ENCODE measurements around the gene POLR3G.
A peak's percentile ranks its signal among the peaks of the same experiment; 100 is the strongest.

POLR3G gene

DNA sequence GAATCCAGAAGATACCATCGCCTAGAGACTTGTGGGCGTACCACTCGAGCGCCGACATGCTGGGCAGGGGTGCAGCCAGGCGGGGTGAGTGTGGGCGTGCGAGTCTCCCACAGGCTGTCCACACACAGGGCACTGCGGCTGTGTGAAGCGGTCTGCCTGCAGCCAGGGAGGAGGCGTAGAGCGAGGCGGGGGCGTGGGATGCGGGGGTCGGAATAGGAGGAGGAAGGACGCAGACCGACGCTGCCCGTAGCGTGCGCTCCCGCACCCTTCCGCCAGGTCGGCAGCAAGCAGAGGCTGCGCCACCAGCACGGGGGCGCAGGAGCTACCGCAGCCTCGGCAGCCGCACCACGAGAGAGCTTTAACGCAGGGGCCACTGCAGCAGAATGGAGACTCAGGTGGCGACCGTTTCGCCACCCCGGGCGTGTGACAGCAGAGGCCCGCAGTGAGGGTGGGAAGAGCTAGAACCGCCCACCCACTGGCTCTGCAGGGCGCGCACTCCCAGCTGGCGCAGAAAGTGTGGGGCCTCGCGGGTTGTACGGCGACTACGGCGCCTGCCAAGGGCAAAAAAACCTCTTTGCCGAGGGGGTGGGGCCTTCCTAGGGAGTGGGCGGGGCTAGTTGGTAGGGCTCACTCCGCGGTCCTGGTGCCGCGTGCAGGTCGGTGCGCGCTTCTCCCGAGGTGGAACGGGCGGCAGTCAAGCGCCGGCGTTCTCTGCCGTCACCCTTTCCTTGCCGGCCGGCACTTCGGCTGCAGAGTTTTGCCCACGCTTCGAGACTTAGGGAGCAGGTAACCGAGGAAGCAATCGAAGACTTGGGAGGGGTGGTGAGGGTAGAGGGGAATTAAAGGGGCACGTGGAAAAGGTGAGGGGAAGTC lies at the start of gene POLR3G, which contains the start of gene MBLAC2:
TSS of gene POLR3G (plus strand) at position 630 of the 873 bp plus-strand sequence. CDS start 10,704 bp downstream, outside the sequence.
TSS of gene MBLAC2 (minus strand) at position 537 of the 873 bp plus-strand sequence. CDS start at position 58, 479 bp downstream.
- peak; percentile 93 for DNase-seq (ENCODE audit: low spot score)

- DNase-seq (ENCODE audit: low spot score): peak; percentile 55
Observed at GRCh38 chr5:90434116-90434714, 40.4 kb upstream of the POLR3G start.

DNA sequence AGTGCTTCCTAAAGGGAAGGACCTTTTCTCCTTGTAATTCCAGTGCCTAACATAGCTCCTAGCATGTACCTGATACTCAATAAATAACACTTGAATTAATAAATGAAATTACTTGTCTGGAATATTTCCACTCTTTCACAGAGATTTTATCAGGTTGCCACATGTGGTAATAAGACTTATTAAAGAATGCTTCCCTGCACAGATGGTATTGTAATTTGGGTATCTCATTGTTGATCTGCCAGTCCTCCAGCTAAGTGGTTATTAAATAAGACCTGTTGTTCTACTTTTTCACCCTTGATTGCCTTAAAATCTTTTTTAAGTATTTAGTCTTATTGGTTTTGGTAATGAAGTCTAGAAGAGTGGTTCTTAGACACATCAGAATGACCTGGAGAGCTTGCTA lies 37.0 kb upstream of the POLR3G start:
- no peak for DNase-seq (ENCODE audit: low spot score)

DNA sequence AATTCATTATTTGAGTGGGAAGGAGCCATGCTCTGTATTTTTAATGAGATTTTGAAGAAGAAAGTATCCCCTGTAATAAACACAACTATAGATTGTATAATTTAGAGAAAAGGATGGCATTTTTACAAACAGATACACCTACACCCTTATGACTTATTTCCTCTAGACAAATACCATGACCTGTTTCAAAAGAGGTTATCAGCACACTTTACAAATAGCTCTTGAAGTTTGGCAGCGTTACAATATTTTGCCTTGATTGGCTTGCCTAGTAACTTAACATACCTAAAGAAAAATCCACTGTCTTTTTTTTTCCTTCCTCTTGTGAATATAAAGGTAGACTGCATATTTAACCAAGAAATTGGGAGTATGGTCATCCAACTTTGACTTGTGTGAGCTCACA lies 36.6 kb upstream of the POLR3G start:
- DNase-seq (ENCODE audit: low spot score): no peak

- no peak for DNase-seq (ENCODE audit: low spot score)
Observed at GRCh38 chr5:90440644-90441043, 34.0 kb upstream of the POLR3G start.

- DNase-seq (ENCODE audit: low spot score): no peak
Observed at GRCh38 chr5:90446961-90447360, 27.7 kb upstream of the POLR3G start.

GRCh38 chr5:90461288-90461687 lies 13.4 kb upstream of the POLR3G start:
- no peak for DNase-seq (ENCODE audit: low spot score)

- DNase-seq (ENCODE audit: low spot score): no peak
Observed at GRCh38 chr5:90472783-90473395, 1.8 kb upstream of the POLR3G start.

DNA sequence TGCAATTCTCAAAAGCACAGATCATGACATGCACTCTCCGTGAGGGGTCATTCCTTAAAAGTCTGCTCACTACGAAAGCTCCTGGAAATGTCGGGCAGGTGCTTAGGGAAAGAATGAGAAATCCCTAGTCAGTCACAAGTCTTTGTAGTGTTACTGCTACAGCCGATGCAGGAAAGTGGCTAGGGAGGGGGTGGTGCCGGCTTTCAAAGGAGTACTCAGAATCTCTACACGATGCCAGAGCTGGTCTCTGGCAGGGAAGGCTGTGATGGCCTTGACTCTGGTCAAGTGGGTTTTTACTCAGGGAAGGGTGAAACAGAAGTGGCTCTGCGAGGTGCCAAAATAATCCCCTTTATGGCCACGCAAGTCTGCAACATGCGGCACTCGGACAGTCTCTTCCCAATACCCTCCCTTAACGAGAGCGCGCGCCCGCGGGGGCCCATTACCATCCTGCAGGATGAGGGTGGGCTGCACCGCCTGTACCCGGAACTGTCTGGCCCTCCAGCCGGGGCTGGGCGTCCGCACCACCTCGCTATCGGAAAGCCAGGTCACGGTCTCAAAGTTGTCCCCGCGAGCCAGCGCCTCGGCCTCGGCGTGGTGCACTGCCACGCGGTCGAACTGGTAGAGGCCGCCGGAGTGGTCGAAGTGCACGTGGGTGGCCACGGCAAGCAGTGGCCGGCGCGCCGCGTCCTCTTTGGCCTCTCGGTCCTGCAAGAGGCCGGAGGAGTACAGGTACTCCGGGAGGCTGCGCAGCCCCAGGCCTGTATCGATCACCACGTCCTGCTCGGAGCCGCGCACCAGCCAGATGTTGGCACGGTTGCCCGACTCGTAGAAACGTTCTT lies 1.0 kb upstream of the POLR3G start:
- DNase-seq (ENCODE audit: low spot score): no peak

- DNase-seq (ENCODE audit: low spot score): no peak
Observed at GRCh38 chr5:90475436-90475980, 844 bp downstream of the POLR3G start.

GRCh38 chr5:90476391-90476790 lies 1.7 kb downstream of the POLR3G start:
- DNase-seq (ENCODE audit: low spot score): no peak

GRCh38 chr5:90477073-90477472 lies 2.4 kb downstream of the POLR3G start:
- DNase-seq (ENCODE audit: low spot score): no peak

- DNase-seq (ENCODE audit: low spot score): no peak
Observed at GRCh38 chr5:90477621-90478215, 3.1 kb downstream of the POLR3G start.

GRCh38 chr5:90479611-90480385 lies 5.1 kb downstream of the POLR3G start:
- no peak for DNase-seq (ENCODE audit: low spot score)

DNA sequence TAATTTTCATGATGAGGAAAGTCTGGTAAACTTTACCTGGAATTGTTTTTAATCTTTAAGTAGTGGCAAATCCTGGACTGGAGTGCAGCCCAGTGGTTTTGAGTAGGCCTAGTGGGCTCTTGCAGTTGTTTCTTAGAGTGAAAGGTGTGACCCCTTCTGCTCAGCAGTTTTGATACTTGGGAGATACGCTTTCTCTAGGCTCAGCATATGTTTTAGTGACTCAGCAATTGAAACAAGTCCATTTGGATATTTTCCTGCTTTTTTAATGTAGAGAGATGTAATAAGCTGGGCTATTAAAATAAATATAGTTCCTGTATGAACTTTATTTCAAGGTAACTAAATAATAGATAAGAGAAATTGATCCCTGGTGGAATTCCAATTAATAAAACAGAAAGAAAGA lies 6.0 kb downstream of the POLR3G start:
- no peak for DNase-seq (ENCODE audit: low spot score)

DNA sequence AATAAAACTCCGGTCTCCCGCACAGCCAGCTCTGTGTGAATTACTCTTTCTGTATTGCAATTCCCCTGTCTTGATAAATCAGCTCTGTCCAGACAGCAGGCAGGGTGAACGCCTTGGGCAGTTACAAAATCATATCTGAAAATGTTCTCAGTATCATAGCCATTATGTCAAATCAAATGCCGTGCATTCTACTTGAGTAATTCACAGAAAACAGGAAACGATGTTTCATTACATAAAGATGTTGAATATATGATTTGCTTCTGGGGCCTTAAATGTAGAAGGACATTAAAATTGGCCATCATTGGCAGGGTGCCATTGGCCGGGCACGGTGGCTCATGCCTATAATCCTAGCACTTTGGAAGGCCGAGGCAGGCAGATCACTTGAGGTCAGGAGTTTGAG lies 8.5 kb downstream of the POLR3G start:
- DNase-seq (ENCODE audit: low spot score): no peak

DNA sequence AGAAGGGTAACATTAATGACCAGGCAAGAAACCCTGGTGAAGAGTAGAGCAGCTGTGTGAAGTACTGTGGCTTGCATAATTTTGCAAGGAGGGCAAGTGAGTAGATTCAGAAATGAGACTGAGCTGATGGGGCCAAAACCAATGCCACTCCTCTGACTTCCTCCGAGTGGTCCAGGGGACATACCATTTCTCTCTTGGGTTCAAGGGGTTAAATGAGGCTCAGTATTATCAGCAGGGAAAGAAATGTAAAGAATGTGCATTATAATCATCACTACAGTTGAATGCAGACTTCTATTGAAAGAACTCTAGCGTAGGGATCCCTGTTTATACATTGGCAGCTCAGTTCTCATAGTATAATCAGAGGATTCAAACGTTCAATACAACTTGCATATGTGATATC lies 9.9 kb downstream of the POLR3G start:
- DNase-seq (ENCODE audit: low spot score): no peak

DNA sequence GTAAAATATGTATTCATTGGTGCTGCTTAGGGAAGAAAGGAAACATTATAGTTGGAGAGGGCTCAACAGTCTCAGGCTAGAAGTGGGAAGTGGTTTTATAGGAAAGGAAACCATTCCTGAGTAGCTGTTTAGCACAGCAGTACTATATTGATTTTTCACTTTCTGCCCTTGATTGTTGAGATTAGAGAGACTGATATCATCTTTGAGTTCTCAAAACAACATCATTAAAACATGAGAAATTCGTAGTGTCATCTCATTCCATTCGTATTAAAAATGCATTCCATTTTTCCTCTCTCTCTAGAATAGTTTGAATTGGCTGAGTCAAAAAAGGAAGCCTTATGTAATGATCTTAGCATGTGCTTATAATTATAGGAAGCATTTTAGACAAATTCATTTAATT lies 14.1 kb downstream of the POLR3G start:
- DNase-seq (ENCODE audit: low spot score): no peak

DNA sequence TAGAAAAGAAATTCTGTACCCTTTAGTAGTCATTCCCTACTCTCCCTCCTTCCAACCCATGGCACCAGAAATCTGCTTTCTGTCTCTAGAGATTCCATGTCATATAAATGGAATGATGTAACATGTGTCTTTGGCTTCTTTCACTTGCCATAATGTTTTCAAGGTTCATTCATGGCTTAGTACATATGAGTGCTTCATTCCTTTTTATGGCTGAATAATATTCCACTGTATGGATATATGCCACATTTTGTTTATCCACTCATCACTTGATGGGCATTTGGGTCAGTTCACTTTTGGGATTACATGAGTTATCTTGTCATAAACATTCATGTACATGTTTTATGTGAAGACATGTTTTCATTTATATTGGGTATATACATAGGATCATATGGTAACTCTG lies 19.4 kb downstream of the POLR3G start:
- DNase-seq (ENCODE audit: low spot score): no peak

DNA sequence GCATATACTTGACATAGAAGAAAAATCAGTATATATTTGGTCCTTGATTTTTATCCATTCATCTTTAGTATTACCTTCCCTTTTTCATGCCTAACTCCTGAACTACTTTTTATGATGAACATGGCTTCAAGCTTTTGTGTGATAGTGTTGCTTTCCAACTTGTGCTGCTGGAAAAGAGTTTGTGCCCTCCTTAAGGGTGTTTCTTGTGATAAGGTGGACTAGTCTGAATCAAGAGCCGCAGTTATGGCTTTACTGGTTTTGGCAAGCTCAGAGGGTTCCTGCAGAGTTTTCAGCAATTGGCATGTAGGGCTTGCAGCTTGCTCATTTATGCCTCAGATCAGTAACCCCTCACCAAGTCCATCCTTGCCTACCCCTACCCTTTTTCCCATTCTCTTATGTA lies 20.5 kb downstream of the POLR3G start:
- DNase-seq (ENCODE audit: low spot score): no peak

- no peak for DNase-seq (ENCODE audit: low spot score)
Observed at GRCh38 chr5:90503596-90503995, 28.9 kb downstream of the POLR3G start.
